Tibial nerve (tissue), 4 donors: ENCODE measurements around the gene HOXA3. TPM values are rescaled to one million over a fixed set of nuclear protein-coding genes. Genes with fewer than 3 reads are reported as not detected.

Experiments
- DNase-seq, 2 donors: peaks; one replicate each; pipeline ENCODE4 v3.0.0-alpha.2; 2019; ENCODE audit warnings: low spot score in 2 of 2
- H3K27ac ChIP-seq, 4 donors: fragments of 200-600 bp; sonication (generic) in 3 of 4; one replicate each; pipeline ENCODE4 v1.5.1; 2017 to 2019; ENCODE audit warnings: mild to moderate bottlenecking in 1 of 4
- H3K27me3 ChIP-seq, 2 donors: fragments of 200-600 bp; sonication (generic) in 1 of 2; one replicate each; pipeline versions ENCODE4 v1.5.1 to v1.6.0; 2017 to 2019
- H3K36me3 ChIP-seq, 3 donors: fragments of 200-600 bp; sonication (generic); one replicate each; pipeline ENCODE4 v1.5.1; 2018 to 2019
- H3K4me1 ChIP-seq, 4 donors: fragments of 200-600 bp; sonication (generic) in 3 of 4; one replicate each; pipeline ENCODE4 v1.5.1; 2017 to 2019
- H3K4me3 ChIP-seq, 4 donors: fragments of 200-600 bp; sonication (generic) in 3 of 4; one replicate each; pipeline ENCODE4 v1.5.1; 2017 to 2019; ENCODE audit warnings: mild to moderate bottlenecking in 1 of 4, moderate library complexity in 1 of 4
- H3K9me3 ChIP-seq, 4 donors: fragments of 200-600 bp; sonication (generic) in 3 of 4; one replicate each; pipeline ENCODE4 v1.5.1; 2017 to 2019
- EP300 ChIP-seq, 2 donors: sonication (generic); formaldehyde crosslinking; IDR thresholded peaks; one replicate each; pipeline ENCODE4 v1.6.1; 2017; ENCODE audit warnings: antibody characterized with exemption in 2 of 2, mild to moderate bottlenecking in 1 of 2
- POLR2A ChIP-seq, 2 donors: fragments of 450-650 bp; IDR thresholded peaks; one replicate each; pipeline ENCODE4 v1.6.1; 2017; ENCODE audit warnings: antibody characterized with exemption in 2 of 2, mild to moderate bottlenecking in 2 of 2, moderate library complexity in 2 of 2
- WGBS, 2 donors: methylation state at CpG; one replicate each; pipeline ENCODE4 v1.1.5; 2018; 5-methylcytosine and 5-hydroxymethylcytosine counted together
- total RNA-seq, 4 donors: library from RNA; depleted of rRNA; stranded (reverse); fragments of >200 nt; gene quantifications; one replicate each; pipeline ENCODE4 v1.1.0, GENCODE V29; 2016
- TF ChIP-seq, protein P1 (sequence below), 5 experiments: fragments of 200-600 bp in 3 of 5; fragments of 450-650 bp in 2 of 5; sonication (generic) in 3 of 5; IDR thresholded peaks; one replicate each; pipeline ENCODE4 v1.5.1; 2016 to 2019; ENCODE audit warnings: antibody characterized with exemption in 5 of 5, mild to moderate bottlenecking in 3 of 5, moderate library complexity in 2 of 5

Gene HOXA3
- total RNA-seq, 4 donors from 2014 or later = 7.0 to 18.8 (median 8.7) TPM

DNA sequence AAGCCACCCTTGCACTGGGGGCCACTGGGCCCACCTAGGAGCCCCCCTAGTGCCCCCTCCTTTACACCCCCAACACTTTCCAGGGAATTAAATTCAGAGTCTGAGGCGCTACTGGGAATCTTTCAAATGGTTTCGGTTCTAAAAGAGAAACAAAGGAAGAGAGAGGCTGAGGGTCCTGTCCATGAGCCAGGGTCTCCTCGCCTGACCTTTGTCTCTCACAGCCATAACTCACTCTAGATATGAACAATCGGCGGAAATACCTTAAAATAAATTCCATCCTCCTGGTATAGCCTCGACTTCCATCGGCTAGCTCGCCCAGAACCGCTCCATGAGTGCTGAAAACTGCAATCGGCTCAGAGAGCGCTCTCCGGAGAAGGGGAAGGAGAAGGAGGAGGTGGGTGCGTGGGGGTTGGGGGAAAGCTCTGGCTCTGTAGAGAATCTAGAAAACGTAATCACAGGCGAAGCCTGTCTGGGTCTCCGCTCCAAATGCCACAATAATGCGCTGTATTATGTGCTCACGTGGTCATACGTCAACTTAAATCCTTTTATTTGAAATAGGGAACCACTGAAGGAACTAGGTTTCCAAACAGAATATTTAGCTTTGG, 34.4 kb downstream of the HOXA3 start:
- no peaks in the 10 kb centered on the region for H3K9me3 ChIP-seq
- H3K27ac ChIP-seq = peak overlapping the region in 3 of 4 donors; percentile 4 to 29 (median 19)
- H3K4me1 ChIP-seq = peaks cover 0 to 52% (median 1%) of the 10 kb centered on the region in 4 donors
- no peak for TF ChIP-seq POLR2A (IDR thresholded peaks at IDR 0.05)
- TF ChIP-seq EP300 (IDR thresholded peaks at IDR 0.05) = no peak
- TF ChIP-seq, protein P1, sequence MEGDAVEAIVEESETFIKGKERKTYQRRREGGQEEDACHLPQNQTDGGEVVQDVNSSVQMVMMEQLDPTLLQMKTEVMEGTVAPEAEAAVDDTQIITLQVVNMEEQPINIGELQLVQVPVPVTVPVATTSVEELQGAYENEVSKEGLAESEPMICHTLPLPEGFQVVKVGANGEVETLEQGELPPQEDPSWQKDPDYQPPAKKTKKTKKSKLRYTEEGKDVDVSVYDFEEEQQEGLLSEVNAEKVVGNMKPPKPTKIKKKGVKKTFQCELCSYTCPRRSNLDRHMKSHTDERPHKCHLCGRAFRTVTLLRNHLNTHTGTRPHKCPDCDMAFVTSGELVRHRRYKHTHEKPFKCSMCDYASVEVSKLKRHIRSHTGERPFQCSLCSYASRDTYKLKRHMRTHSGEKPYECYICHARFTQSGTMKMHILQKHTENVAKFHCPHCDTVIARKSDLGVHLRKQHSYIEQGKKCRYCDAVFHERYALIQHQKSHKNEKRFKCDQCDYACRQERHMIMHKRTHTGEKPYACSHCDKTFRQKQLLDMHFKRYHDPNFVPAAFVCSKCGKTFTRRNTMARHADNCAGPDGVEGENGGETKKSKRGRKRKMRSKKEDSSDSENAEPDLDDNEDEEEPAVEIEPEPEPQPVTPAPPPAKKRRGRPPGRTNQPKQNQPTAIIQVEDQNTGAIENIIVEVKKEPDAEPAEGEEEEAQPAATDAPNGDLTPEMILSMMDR (IDR thresholded peaks at IDR 0.05) = no peak
- WGBS, 2 donors = 59 to 62% methylated on average over 19 of the region's 19 CpGs
- H3K27me3 ChIP-seq = peaks cover 0 to 40% of the 10 kb centered on the region in 2 donors
- DNase-seq = no peak
- peak overlapping the region in 1 of 4 donors; percentile 4 for H3K4me3 ChIP-seq
- peaks cover 0 to 16% (median 0%) of the 10 kb centered on the region in 3 donors for H3K36me3 ChIP-seq

DNA sequence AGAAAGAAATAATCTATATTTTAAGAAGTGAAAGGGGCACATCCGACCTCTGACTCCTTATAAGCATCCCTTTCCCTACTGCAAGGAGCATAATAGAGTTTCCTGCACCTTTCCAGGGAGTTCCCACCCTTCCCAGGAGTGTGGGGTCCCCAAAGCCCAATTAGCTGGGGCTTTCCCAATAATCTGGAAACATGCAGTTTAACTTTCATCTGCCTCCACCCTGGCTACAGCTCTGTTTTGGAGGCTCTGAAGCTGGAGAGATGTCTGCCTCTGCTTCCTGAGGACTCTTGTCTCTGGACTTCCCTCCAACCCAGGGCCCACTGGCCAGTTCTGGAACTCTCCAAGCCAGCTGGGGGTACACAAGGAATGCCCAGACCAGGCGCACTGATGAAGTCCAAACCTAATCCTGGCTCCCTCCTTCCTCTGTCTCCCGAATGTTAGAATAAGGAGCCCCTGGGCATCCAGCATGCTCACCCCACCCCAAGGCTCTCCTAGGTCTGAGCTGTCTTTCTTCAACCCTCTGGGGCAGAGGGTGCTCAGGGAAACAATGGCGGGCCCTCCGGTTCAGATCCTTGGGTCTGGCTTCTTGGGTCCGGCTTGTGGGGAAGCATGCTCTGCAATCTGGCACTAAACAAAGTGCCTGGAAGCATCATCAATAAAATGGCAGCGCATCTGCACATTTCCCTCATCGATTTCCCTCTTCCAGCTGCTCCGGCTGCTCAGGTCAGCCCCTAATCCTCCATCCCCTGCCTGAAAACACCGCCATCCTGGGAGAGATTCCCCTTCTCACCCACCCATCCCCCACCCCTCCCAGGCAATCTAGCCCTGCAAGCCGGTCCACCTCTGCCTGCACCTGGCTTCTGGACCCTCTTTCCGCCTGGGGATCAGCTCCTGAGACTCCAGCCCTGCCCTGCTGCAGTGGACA, 35.2 kb downstream of the HOXA3 start:
- DNase-seq = no peak
- Histone ChIP-seq H3K4me3 (peak overlapping the region in 1 of 4 donors; percentile 4), H3K4me1 (peaks cover 0 to 54% (median 1%) of the 10 kb centered on the region in 4 donors), H3K36me3 (peaks cover 0 to 11% (median 0%) of the 10 kb centered on the region in 3 donors), H3K27ac (peak overlapping the region in 3 of 4 donors; percentile 19 to 83 (median 29)), H3K27me3 (peaks cover 0 to 47% of the 10 kb centered on the region in 2 donors), H3K9me3 (no peaks in the 10 kb centered on the region)
- TF ChIP-seq POLR2A (IDR thresholded peaks at IDR 0.05) (no peak), EP300 (IDR thresholded peaks at IDR 0.05) (no peak)
- TF ChIP-seq, protein P1 (IDR thresholded peaks at IDR 0.05) = no peak
- 76 to 78% methylated on average over 12 of the region's 12 CpGs for WGBS, 2 donors

GRCh38 chr7:27116031-27116961, 36.1 kb downstream of the HOXA3 start:
- TF ChIP-seq POLR2A (IDR thresholded peaks at IDR 0.05) = no peak
- TF ChIP-seq, protein P1 (IDR thresholded peaks at IDR 0.05) = no peak
- no peak for TF ChIP-seq EP300 (IDR thresholded peaks at IDR 0.05)
- Histone ChIP-seq H3K4me3 (peak overlapping the region in 2 of 4 donors; percentile 6 to 18), H3K27ac (peak overlapping the region in 2 of 4 donors; percentile 29 to 83), H3K4me1 (peaks cover 0 to 59% (median 1%) of the 10 kb centered on the region in 4 donors), H3K27me3 (peaks cover 0 to 47% of the 10 kb centered on the region in 2 donors), H3K36me3 (peaks cover 0 to 7% (median 0%) of the 10 kb centered on the region in 3 donors), H3K9me3 (no peaks in the 10 kb centered on the region)
- no peak for DNase-seq
- 78 to 81% methylated on average over 20 of the region's 20 CpGs for WGBS, 2 donors

DNA sequence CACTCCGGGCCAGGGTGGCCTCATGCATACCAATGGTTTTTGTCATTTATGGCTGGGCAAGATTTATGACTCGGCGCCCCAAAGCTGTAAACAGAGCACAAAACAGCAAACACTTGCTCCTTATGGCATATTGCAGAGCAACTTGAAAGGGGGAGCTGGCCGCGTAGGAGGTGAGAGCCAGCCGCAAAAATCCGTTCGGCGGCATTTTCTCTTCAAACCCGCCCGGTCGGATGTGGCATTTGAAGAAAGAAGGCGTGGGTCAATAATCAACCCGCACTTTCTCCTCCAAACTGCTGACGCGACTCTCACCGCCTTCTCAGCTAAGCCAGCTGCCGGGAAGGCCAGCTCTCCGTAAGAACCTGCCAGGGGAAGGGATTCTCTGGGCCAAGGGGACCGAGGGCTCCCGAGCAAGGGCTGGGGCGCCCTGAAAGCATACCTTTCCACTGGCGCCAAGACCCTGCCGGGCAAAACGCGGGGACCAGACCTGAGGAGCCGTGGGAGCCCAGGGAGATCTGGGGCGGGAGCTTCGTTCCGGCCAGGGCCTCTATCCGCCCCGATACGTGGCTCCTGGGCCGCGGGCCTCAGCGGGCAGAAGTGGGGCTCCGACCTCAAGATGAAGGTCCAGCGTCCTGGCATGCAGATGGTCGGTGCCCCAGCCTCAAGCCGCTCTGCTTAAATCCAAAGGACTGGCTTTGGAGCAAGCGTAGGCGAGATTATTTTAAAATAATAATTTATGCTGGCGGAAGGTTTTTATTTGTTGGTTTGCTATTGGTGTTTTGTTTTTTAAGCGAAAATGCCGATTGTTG, 37.0 kb downstream of the HOXA3 start:
- peaks cover 0 to 7% (median 0%) of the 10 kb centered on the region in 3 donors for H3K36me3 ChIP-seq
- WGBS, 2 donors = 65 to 72% methylated on average over 37 to 45 of the region's 45 CpGs
- H3K4me3 ChIP-seq = peak overlapping the region in 2 of 4 donors; percentile 6 to 18
- H3K4me1 ChIP-seq = peaks cover 0 to 61% (median 3%) of the 10 kb centered on the region in 4 donors
- H3K27ac ChIP-seq = peak overlapping the region in 3 of 4 donors; percentile 29 to 83 (median 52)
- H3K9me3 ChIP-seq = no peaks in the 10 kb centered on the region
- TF ChIP-seq EP300 (IDR thresholded peaks at IDR 0.05) = no peak
- TF ChIP-seq POLR2A (IDR thresholded peaks at IDR 0.05) = no peak
- TF ChIP-seq, protein P1 (IDR thresholded peaks at IDR 0.05) = no peak
- DNase-seq = no peak
- peaks cover 0 to 54% of the 10 kb centered on the region in 2 donors for H3K27me3 ChIP-seq
